Activated B cell treated with CpG ODN at 0.5 μM for 24 hours (primary cell): ENCODE data around the gene FTSJ1. TPM values are rescaled to one million over a fixed set of nuclear protein-coding genes. Genes with fewer than 3 reads are reported as not detected.

Experiments used
- ATAC-seq: fragments of 200-7000 bp; cut with Tn5 transposase; one replicate; pipeline ENCODE4 v1.10.0; 2021; ENCODE audit warnings: low read depth, mild to moderate bottlenecking, moderate library complexity
- CTCF ChIA-PET: fragments of 350-600 bp; sonication (Branson Sonifier 250); formaldehyde crosslinking; loops from one replicate; lab custom pipeline; 2021; ENCODE audit warnings: antibody characterized with exemption; lab: Charles Lee
- POLR2A ChIA-PET: fragments of 350-600 bp; sonication (Branson Sonifier 250); formaldehyde crosslinking; loops from one replicate; lab custom pipeline; 2021; ENCODE audit warnings: antibody characterized with exemption; lab: Charles Lee
- DNase-seq: peaks from one replicate; pipeline ENCODE4 v3.0.0; 2022
- H3K27ac Mint-ChIP-seq: one replicate; pipeline ENCODE4 v1.8.0; 2020; ENCODE audit warnings: mixed read lengths
- H3K27me3 Mint-ChIP-seq: one replicate; pipeline ENCODE4 v1.8.0; 2021; ENCODE audit warnings: mixed read lengths
- H3K36me3 Mint-ChIP-seq: one replicate; pipeline ENCODE4 v1.8.0; 2021; ENCODE audit warnings: low read depth, mixed read lengths
- H3K4me1 Mint-ChIP-seq: one replicate; pipeline ENCODE4 v1.8.0; 2021; ENCODE audit warnings: mixed read lengths
- H3K4me3 Mint-ChIP-seq: one replicate; pipeline ENCODE4 v1.8.0; 2020; ENCODE audit warnings: mild to moderate bottlenecking, mixed read lengths
- H3K9me3 Mint-ChIP-seq: one replicate; pipeline ENCODE4 v1.8.0; 2020; ENCODE audit warnings: mixed read lengths
- intact Hi-C: fragments of 100-400 bp; cut with micrococcal nuclease; formaldehyde crosslinking; loops from one replicate; pipeline ENCODE4 v1.15.1; 2024
- total RNA-seq: library from RNA; stranded (reverse); gene quantifications from 2 replicates; pipeline ENCODE4 v1.2.3, GENCODE V29; 2022
- TF ChIP-seq, protein P1 (sequence below): fragments of 200-600 bp; IDR thresholded peaks from one replicate; pipeline ENCODE4 v1.8.0; 2022; ENCODE audit warnings: antibody characterized with exemption, mild to moderate bottlenecking

Gene FTSJ1
- total RNA-seq, 1 donor from 2014 or later: 44.5 TPM

DNA sequence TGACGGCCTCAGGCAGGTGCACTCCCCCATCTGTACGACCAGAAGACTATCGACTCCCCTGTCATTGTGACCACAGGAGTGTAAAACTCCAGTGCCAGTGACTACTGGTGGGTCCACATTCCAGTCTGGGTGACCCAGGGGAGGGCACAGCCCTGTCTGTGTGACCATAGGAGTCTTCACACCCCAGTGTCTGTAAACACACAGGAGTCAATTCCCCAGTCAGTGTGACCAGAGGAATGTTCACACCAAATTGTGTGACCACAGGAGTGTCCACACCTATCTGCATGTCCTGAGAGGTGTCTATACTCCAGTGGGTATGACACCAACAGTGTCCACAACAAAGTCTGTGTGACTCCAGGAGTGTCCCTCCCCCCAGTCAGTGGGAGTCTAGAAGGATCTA is 12.0 kb downstream of the FTSJ1 start:
- intact Hi-C loops: no loop called here
- no peak overlapping the region for H3K27ac Mint-ChIP-seq
- ChIA-PET CTCF (no interaction called here), POLR2A (no interaction called here)
- no peaks in the 10 kb centered on the region for H3K9me3 Mint-ChIP-seq
- DNase-seq: no peak
- H3K4me3 Mint-ChIP-seq: no peak overlapping the region
- TF ChIP-seq, protein P1, sequence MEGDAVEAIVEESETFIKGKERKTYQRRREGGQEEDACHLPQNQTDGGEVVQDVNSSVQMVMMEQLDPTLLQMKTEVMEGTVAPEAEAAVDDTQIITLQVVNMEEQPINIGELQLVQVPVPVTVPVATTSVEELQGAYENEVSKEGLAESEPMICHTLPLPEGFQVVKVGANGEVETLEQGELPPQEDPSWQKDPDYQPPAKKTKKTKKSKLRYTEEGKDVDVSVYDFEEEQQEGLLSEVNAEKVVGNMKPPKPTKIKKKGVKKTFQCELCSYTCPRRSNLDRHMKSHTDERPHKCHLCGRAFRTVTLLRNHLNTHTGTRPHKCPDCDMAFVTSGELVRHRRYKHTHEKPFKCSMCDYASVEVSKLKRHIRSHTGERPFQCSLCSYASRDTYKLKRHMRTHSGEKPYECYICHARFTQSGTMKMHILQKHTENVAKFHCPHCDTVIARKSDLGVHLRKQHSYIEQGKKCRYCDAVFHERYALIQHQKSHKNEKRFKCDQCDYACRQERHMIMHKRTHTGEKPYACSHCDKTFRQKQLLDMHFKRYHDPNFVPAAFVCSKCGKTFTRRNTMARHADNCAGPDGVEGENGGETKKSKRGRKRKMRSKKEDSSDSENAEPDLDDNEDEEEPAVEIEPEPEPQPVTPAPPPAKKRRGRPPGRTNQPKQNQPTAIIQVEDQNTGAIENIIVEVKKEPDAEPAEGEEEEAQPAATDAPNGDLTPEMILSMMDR: no peak
- H3K36me3 Mint-ChIP-seq: peaks cover 13% of the 10 kb centered on the region
- no peaks in the 10 kb centered on the region for H3K27me3 Mint-ChIP-seq
- ATAC-seq: no peak
- H3K4me1 Mint-ChIP-seq: no peaks in the 10 kb centered on the region

DNA sequence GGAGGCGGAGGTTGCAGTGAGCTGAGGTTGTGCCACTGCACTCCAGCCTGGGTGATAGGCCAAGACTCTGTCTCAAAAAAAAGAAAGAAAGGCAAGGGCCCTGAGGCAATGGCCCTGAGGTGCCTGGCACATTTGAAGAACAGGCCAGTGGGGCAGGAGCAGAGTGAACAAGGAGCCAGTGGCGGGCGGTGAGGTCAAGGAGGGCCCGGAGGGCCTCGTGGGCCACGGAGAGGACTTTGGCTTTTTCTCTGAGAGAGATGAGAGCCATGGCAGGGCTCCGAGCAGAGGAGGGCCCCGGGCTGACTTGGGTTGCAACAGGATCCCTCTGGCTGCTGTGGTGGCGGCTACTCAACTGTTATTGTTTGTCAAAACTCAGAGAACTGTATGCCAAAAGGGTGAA is 13.3 kb downstream of the FTSJ1 start:
- H3K36me3 Mint-ChIP-seq: peaks cover 7% of the 10 kb centered on the region
- POLR2A ChIA-PET: no interaction called here
- ATAC-seq (no peak), DNase-seq (no peak)
- TF ChIP-seq, protein P1: no peak
- H3K4me1 Mint-ChIP-seq: no peaks in the 10 kb centered on the region
- no peak overlapping the region for H3K4me3 Mint-ChIP-seq
- CTCF ChIA-PET: no interaction called here
- no peaks in the 10 kb centered on the region for H3K27me3 Mint-ChIP-seq
- no peak overlapping the region for H3K27ac Mint-ChIP-seq
- H3K9me3 Mint-ChIP-seq: no peaks in the 10 kb centered on the region
- intact Hi-C loops: no loop called here

DNA sequence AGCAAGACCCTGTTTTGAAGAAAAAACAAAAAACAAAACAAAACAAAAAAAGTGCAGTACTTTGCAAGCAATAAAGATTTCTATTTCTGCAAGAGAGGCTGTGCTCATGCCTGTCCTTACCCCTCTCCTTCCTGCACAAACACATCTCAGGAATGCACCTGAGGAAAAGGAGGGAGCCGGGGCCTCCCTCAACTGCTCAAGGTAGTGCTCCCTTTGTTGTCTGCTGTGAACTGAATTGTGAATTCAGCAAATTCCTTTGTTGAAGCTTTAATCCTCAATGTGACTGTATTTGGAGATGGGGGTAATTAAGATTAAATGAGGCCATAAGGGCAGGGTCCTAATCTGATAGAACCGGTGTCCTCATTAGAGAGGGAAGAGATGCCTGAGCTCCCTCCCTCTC is 13.9 kb downstream of the FTSJ1 start:
- ChIA-PET CTCF (no interaction called here), POLR2A (no interaction called here)
- Mint-ChIP-seq H3K36me3 (peaks cover 7% of the 10 kb centered on the region), H3K4me1 (no peaks in the 10 kb centered on the region), H3K4me3 (no peak overlapping the region), H3K27ac (no peak overlapping the region), H3K9me3 (no peaks in the 10 kb centered on the region), H3K27me3 (no peaks in the 10 kb centered on the region)
- ATAC-seq: no peak
- TF ChIP-seq, protein P1: no peak
- no peak for DNase-seq
- intact Hi-C loops: loop anchor here (5.0 kb wide), 1 partner anchor 658 kb away; no protein-coding TSS in a partner anchor

DNA sequence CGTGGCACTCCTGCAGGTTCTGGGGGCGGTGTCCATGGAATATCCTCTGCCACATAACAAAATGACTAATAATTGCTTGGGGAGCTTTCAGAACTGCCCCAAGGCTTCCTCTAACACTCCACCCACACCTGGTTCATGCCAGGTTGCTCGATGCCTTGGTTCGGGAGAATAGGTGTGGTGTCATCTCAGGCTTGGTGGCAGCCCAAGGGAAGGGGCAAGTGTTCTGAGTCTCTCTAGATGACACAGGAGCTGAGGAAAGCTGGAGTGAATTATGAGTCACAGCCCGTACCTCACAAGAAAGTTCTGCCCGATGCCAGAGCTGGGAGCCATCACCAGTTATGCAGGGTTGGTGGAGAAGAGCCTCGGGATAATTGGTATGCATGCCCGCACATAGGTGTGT is 14.7 kb downstream of the FTSJ1 start:
- H3K4me1 Mint-ChIP-seq: no peaks in the 10 kb centered on the region
- DNase-seq (no peak), ATAC-seq (no peak)
- ChIA-PET CTCF (no interaction called here), POLR2A (no interaction called here)
- H3K27me3 Mint-ChIP-seq: no peaks in the 10 kb centered on the region
- no peak overlapping the region for H3K4me3 Mint-ChIP-seq
- no peaks in the 10 kb centered on the region for H3K9me3 Mint-ChIP-seq
- H3K27ac Mint-ChIP-seq: no peak overlapping the region
- H3K36me3 Mint-ChIP-seq: peaks cover 4% of the 10 kb centered on the region
- intact Hi-C loops: loop anchor here (5.0 kb wide), 1 partner anchor 658 kb away; no protein-coding TSS in a partner anchor
- TF ChIP-seq, protein P1: no peak

DNA sequence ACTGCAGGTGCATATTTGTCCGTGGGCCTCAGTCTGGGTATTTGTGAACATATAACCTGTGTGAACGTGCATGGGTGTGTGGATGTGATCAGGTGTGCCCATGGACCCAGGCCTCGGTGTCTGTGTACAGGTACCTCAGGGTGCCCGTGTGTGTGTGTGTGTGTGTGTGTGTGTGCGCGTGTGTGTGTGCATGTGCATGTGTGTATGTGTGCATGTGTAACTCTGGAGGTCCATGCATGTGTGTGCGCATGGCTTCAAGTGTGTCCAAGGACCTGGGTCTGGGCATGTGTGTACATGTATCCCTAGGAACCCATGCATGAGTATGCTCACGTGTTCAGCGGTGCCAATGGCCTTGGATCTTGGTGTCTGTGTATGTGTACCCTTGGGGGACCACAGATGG is 15.8 kb downstream of the FTSJ1 start:
- intact Hi-C loops: loop anchor here (5.0 kb wide), 1 partner anchor 660 kb away; no protein-coding TSS in a partner anchor
- Mint-ChIP-seq H3K27me3 (no peaks in the 10 kb centered on the region), H3K27ac (no peak overlapping the region), H3K36me3 (peaks cover 4% of the 10 kb centered on the region), H3K4me3 (no peak overlapping the region), H3K9me3 (no peaks in the 10 kb centered on the region), H3K4me1 (no peaks in the 10 kb centered on the region)
- CTCF ChIA-PET: no interaction called here
- POLR2A ChIA-PET: no interaction called here
- DNase-seq: no peak
- TF ChIP-seq, protein P1: no peak
- no peak for ATAC-seq
